CD4-positive, alpha-beta T cell (primary cell): ENCODE results near the gene DENND1B. TPM values are rescaled to one million over a fixed set of nuclear protein-coding genes. Genes with fewer than 3 reads are reported as not detected.

ENCODE experiments used
- ATAC-seq: fragments of 200-7000 bp; cut with Tn5 transposase; one replicate; pipeline ENCODE4 v1.10.0; 2022; ENCODE audit warnings: mild to moderate bottlenecking; ENCODE audit not compliant: poor library complexity
- CTCF ChIA-PET: fragments of 350-600 bp; sonication (Branson Sonifier 250); formaldehyde crosslinking; loops from one replicate; lab custom pipeline; 2021; ENCODE audit warnings: antibody characterized with exemption, inconsistent platforms; lab: Charles Lee
- POLR2A ChIA-PET: fragments of 350-600 bp; sonication (Branson Sonifier 250); formaldehyde crosslinking; loops from one replicate; lab custom pipeline; 2021; ENCODE audit warnings: antibody characterized with exemption, inconsistent platforms; lab: Charles Lee
- DNase-seq, 14 experiments: peaks; one replicate each; pipeline ENCODE4 v3.0.0-alpha.2; 2013 to 2020; ENCODE audit warnings: mixed read lengths in 2 of 14
- H3K27ac ChIP-seq, 2 donors: one replicate each; pipeline versions ENCODE4 v1.5.1 to v1.7.0; 2013; ENCODE audit warnings: low read length in 2 of 2, low read depth in 1 of 2, mild to moderate bottlenecking in 1 of 2
- H3K27me3 ChIP-seq, 2 experiments: 1 replicate in 1 of 2; 2 replicates in 1 of 2; pipeline versions ENCODE4 v1.6.1 to v1.7.0; 2013; ENCODE audit warnings: low read length in 2 of 2, control low read depth in 1 of 2, mild to moderate bottlenecking in 1 of 2, moderate library complexity in 1 of 2; ENCODE audit not compliant: insufficient read depth in 2 of 2, control insufficient read depth in 1 of 2
- H3K36me3 ChIP-seq: one replicate; pipeline ENCODE4 v1.6.1; 2013; ENCODE audit warnings: low read length, control low read depth; ENCODE audit not compliant: insufficient read depth
- H3K4me1 ChIP-seq: one replicate; pipeline ENCODE4 v1.6.1; 2013; ENCODE audit warnings: low read length, control low read depth; ENCODE audit not compliant: insufficient read depth
- H3K4me3 ChIP-seq: one replicate; pipeline ENCODE4 v1.5.1; 2013; ENCODE audit warnings: mild to moderate bottlenecking, low read length, moderate library complexity
- H3K9me3 ChIP-seq, 2 experiments: 1 replicate in 1 of 2; 2 replicates in 1 of 2; pipeline versions ENCODE4 v1.6.1 to v1.7.0; 2013; ENCODE audit warnings: low read length in 2 of 2, mild to moderate bottlenecking in 2 of 2, control low read depth in 1 of 2, moderate library complexity in 1 of 2; ENCODE audit not compliant: control insufficient read depth in 1 of 2, insufficient read depth in 1 of 2
- H3K27ac Mint-ChIP-seq: one replicate; pipeline ENCODE4 v1.8.0; 2020; ENCODE audit warnings: mixed read lengths
- H3K27me3 Mint-ChIP-seq: one replicate; pipeline ENCODE4 v1.8.0; 2021; ENCODE audit warnings: mixed read lengths
- H3K36me3 Mint-ChIP-seq: one replicate; pipeline ENCODE4 v1.8.0; 2021; ENCODE audit warnings: low read depth, mixed read lengths
- H3K4me1 Mint-ChIP-seq: one replicate; pipeline ENCODE4 v1.8.0; 2021; ENCODE audit warnings: low read depth, mixed read lengths
- H3K4me3 Mint-ChIP-seq: one replicate; pipeline ENCODE4 v1.8.0; 2020; ENCODE audit warnings: mild to moderate bottlenecking, mixed read lengths
- H3K9me3 Mint-ChIP-seq: one replicate; pipeline ENCODE4 v1.8.0; 2020; ENCODE audit warnings: mixed read lengths
- intact Hi-C, 2 experiments: fragments of 100-400 bp; cut with DNase I in 1 of 2; cut with micrococcal nuclease in 1 of 2; formaldehyde crosslinking; loops; one replicate each; pipeline versions ENCODE4 v1.15.1 to v1.9.0; 2023 to 2025; cut with DNase I, micrococcal nuclease
- total RNA-seq, 174 experiments: library from RNA in 2 of 174; stranded (reverse) in 2 of 174; gene quantifications; one replicate each; pipeline ENCODE4 v1.2.3 and lab custom pipeline; 2021 to 2026
- TF ChIP-seq, protein P1 (sequence below): fragments of 200-600 bp; IDR thresholded peaks from one replicate; pipeline ENCODE4 v1.8.0; 2022; ENCODE audit warnings: antibody characterized with exemption, mild to moderate bottlenecking

DENND1B gene
- total RNA-seq, 2 experiments from 2014 or later = 23.9 to 26.5 TPM

DNA sequence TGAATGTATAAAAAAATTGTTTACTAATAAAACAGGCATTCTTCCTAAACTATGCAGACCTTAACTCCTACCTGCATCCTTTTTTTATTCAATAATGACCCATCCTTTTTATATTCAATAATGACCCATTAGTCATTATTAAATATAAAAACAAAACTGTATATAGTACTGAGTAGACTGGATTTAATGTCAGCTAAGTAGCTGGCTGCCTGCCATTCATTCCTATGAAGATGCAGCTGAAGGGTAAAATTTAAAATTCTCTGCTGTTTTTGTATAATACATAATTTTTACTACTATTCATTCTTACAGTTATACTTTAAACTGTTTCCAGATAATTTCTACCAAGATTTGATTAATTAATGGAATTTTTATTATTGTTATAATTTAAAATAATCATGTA lies 79.3 kb downstream of the DENND1B start:
- CTCF ChIA-PET = no interaction called here
- Histone ChIP-seq H3K27me3 (no peaks in the 10 kb centered on the region), H3K27ac (no peak overlapping the region), H3K4me1 (no peaks in the 10 kb centered on the region), H3K4me3 (no peak overlapping the region), H3K36me3 (no peaks in the 10 kb centered on the region), H3K9me3 (no peaks in the 10 kb centered on the region)
- Mint-ChIP-seq H3K27me3 (no peaks in the 10 kb centered on the region), H3K36me3 (peaks cover 19% of the 10 kb centered on the region), H3K4me3 (no peak overlapping the region), H3K4me1 (peaks cover 81% of the 10 kb centered on the region), H3K9me3 (peaks cover 4% of the 10 kb centered on the region), H3K27ac (no peak overlapping the region)
- intact Hi-C loops = loop anchor here in 1 of 2 experiments (10.0 kb wide), 1 partner anchor 169 kb away; no protein-coding TSS in a partner anchor
- ATAC-seq (no peak), DNase-seq (no peak)
- POLR2A ChIA-PET = no interaction called here
- TF ChIP-seq, protein P1, sequence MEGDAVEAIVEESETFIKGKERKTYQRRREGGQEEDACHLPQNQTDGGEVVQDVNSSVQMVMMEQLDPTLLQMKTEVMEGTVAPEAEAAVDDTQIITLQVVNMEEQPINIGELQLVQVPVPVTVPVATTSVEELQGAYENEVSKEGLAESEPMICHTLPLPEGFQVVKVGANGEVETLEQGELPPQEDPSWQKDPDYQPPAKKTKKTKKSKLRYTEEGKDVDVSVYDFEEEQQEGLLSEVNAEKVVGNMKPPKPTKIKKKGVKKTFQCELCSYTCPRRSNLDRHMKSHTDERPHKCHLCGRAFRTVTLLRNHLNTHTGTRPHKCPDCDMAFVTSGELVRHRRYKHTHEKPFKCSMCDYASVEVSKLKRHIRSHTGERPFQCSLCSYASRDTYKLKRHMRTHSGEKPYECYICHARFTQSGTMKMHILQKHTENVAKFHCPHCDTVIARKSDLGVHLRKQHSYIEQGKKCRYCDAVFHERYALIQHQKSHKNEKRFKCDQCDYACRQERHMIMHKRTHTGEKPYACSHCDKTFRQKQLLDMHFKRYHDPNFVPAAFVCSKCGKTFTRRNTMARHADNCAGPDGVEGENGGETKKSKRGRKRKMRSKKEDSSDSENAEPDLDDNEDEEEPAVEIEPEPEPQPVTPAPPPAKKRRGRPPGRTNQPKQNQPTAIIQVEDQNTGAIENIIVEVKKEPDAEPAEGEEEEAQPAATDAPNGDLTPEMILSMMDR = no peak

DNA sequence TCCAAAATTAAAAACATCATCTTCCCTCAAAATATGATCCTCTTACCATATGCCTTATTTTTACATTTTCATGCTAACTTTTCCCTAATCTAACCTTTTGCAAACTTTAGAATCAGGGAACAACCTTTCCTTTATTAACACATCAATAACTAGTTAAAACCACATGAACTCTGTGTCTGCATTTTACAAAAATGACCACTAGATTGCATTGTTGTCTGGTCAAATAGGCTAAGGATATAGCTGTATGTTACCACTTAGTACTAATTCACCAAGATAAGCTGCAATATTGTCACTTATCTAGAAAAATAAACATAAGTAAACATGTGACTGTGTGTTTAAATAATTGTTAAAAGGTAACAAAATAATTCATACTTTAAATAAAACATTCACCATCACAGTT lies 82.3 kb downstream of the DENND1B start:
- Histone ChIP-seq H3K9me3 (no peaks in the 10 kb centered on the region), H3K27me3 (no peaks in the 10 kb centered on the region), H3K36me3 (peaks cover 5% of the 10 kb centered on the region), H3K4me1 (no peaks in the 10 kb centered on the region), H3K27ac (no peak overlapping the region), H3K4me3 (no peak overlapping the region)
- ATAC-seq (no peak), DNase-seq (peak in 1 of 14 experiments; percentile 10)
- intact Hi-C loops = loop anchor here in 1 of 2 experiments (10.0 kb wide), 1 partner anchor 172 kb away; no protein-coding TSS in a partner anchor
- peaks cover 52% of the 10 kb centered on the region for H3K4me1 Mint-ChIP-seq
- peaks cover 38% of the 10 kb centered on the region for H3K36me3 Mint-ChIP-seq
- TF ChIP-seq, protein P1 = no peak
- H3K9me3 Mint-ChIP-seq = peaks cover 9% of the 10 kb centered on the region
- no peak overlapping the region for H3K4me3 Mint-ChIP-seq
- no peak overlapping the region for H3K27ac Mint-ChIP-seq
- CTCF ChIA-PET = no interaction called here
- no peaks in the 10 kb centered on the region for H3K27me3 Mint-ChIP-seq
- POLR2A ChIA-PET = no interaction called here

DNA sequence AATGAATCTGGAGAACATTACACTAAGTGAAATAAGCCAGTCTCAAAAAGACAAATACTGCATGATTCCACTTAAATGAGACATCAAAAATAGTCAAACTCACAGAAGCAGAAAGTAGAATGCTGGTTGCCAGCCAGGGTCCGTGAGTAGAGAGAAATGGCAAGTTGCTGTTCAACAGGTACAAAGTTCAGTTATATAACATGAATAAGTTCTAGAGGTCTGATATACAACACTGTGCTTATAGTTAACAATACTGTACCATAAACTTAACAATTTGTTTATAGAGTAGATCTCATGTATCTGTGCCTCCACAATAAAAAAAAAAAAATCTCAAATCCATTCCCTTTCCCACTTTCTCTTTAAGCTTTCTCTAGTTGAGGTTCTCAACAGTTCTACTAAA lies 83.5 kb downstream of the DENND1B start:
- no peak for ATAC-seq
- Histone ChIP-seq H3K4me1 (no peaks in the 10 kb centered on the region), H3K36me3 (peaks cover 5% of the 10 kb centered on the region), H3K27me3 (no peaks in the 10 kb centered on the region), H3K27ac (no peak overlapping the region), H3K9me3 (no peaks in the 10 kb centered on the region), H3K4me3 (no peak overlapping the region)
- peaks cover 9% of the 10 kb centered on the region for H3K9me3 Mint-ChIP-seq
- no peak overlapping the region for H3K27ac Mint-ChIP-seq
- no peak for DNase-seq
- intact Hi-C loops = loop anchor here in 1 of 2 experiments (10.0 kb wide), 1 partner anchor 173 kb away; no protein-coding TSS in a partner anchor
- no peak overlapping the region for H3K4me3 Mint-ChIP-seq
- peaks cover 46% of the 10 kb centered on the region for H3K36me3 Mint-ChIP-seq
- CTCF ChIA-PET = no interaction called here
- H3K4me1 Mint-ChIP-seq = peaks cover 46% of the 10 kb centered on the region
- POLR2A ChIA-PET = no interaction called here
- no peaks in the 10 kb centered on the region for H3K27me3 Mint-ChIP-seq
- TF ChIP-seq, protein P1 = no peak
